Stimulated activated CD4-positive, alpha-beta T cell treated with anti-CD3 and anti-CD28 coated beads, Interleukin-15, amount 100 ng/mL, for 24 hours (primary cell): ENCODE measurements around the gene PADI6.
A peak's percentile ranks its signal among the peaks of the same experiment; 100 is the strongest.
"Not testable (repeated sequence)": the region's sequence is repeated elsewhere in the genome, so short reads cannot be mapped to it uniquely, and the experiment has no call there.

Experiments
- DNase-seq: peaks from one replicate; pipeline ENCODE4 v3.0.0-alpha.2; 2020

The PADI6 gene

GRCh38 chr1:17371896-17372295 is at the start of gene PADI6:
Gene PADI6 (plus strand): TSS chr1:17372196. CDS start chr1:17372246, 50 bp downstream.
- no peak for DNase-seq

GRCh38 chr1:17328855-17329254 is 43.1 kb upstream of the PADI6 start:
- no peak for DNase-seq

GRCh38 chr1:17329610-17330009 is 42.4 kb upstream of the PADI6 start:
- no peak for DNase-seq

- DNase-seq: no peak
Observed at GRCh38 chr1:17330856-17331255, 41.1 kb upstream of the PADI6 start.

- DNase-seq: no peak
Observed at GRCh38 chr1:17333081-17333480, 38.9 kb upstream of the PADI6 start.

GRCh38 chr1:17335821-17336710 is 35.9 kb upstream of the PADI6 start:
- DNase-seq: peak; percentile 82

GRCh38 chr1:17338706-17339493 is 33.1 kb upstream of the PADI6 start:
- DNase-seq: no peak

GRCh38 chr1:17339521-17339920 is 32.5 kb upstream of the PADI6 start:
- DNase-seq: no peak

- DNase-seq: no peak
Observed at GRCh38 chr1:17340358-17340757, 31.6 kb upstream of the PADI6 start.

- DNase-seq: no peak
Observed at GRCh38 chr1:17342014-17342441, 30.0 kb upstream of the PADI6 start.

- DNase-seq: not testable (repeated sequence)
Observed at GRCh38 chr1:17345506-17345905, 26.5 kb upstream of the PADI6 start.

GRCh38 chr1:17346046-17346789 is 25.8 kb upstream of the PADI6 start:
- no peak for DNase-seq

- DNase-seq: no peak
Observed at GRCh38 chr1:17347769-17348592, 24.0 kb upstream of the PADI6 start.

- DNase-seq: no peak
Observed at GRCh38 chr1:17348593-17349234, 23.3 kb upstream of the PADI6 start.

- DNase-seq: no peak
Observed at GRCh38 chr1:17350083-17350482, 21.9 kb upstream of the PADI6 start.

GRCh38 chr1:17350928-17351446 is 21.0 kb upstream of the PADI6 start:
- no peak for DNase-seq

GRCh38 chr1:17351598-17352324 is 20.2 kb upstream of the PADI6 start:
- DNase-seq: no peak

- DNase-seq: no peak
Observed at GRCh38 chr1:17352419-17352909, 19.5 kb upstream of the PADI6 start.

GRCh38 chr1:17355898-17356297 is 16.1 kb upstream of the PADI6 start:
- peak; percentile 30 for DNase-seq

- DNase-seq: peak; percentile 36
Observed at GRCh38 chr1:17356387-17357026, 15.5 kb upstream of the PADI6 start.
